ENCODE measurements around the gene PA2G4.

DNA sequence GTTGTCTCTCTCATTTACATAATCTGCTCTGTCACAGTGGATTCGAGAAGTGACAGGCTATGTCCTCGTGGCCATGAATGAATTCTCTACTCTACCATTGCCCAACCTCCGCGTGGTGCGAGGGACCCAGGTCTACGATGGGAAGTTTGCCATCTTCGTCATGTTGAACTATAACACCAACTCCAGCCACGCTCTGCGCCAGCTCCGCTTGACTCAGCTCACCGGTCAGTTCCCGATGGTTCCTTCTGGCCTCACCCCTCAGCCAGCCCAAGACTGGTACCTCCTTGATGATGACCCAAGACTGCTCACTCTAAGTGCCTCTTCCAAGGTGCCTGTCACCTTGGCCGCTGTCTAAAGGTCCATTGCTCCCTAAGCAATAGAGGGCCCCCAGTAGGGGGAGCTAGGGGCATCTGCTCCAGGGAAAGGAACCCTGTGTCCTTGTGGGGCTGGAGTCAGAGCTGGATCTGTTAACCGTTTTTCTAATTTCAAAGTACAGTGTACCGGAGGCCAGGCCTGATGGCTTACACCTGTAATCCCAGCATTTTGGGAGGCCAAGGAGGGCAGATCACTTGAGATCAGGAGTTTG, 19.3 kb upstream of the PA2G4 start:
- TF ChIP-seq, protein P1, sequence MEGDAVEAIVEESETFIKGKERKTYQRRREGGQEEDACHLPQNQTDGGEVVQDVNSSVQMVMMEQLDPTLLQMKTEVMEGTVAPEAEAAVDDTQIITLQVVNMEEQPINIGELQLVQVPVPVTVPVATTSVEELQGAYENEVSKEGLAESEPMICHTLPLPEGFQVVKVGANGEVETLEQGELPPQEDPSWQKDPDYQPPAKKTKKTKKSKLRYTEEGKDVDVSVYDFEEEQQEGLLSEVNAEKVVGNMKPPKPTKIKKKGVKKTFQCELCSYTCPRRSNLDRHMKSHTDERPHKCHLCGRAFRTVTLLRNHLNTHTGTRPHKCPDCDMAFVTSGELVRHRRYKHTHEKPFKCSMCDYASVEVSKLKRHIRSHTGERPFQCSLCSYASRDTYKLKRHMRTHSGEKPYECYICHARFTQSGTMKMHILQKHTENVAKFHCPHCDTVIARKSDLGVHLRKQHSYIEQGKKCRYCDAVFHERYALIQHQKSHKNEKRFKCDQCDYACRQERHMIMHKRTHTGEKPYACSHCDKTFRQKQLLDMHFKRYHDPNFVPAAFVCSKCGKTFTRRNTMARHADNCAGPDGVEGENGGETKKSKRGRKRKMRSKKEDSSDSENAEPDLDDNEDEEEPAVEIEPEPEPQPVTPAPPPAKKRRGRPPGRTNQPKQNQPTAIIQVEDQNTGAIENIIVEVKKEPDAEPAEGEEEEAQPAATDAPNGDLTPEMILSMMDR (optimal IDR thresholded peaks at IDR 0.05 in 1 of 3, IDR thresholded peaks at IDR 0.05 in 1 of 3, conservative IDR thresholded peaks at IDR 0.05 in 1 of 3; ENCODE audit: extremely low read depth in 1 of 3, insufficient read depth in 2 of 3, low read length in 3 of 3), result peak; percentile 52 to 57 (median 56)
- TF ChIP-seq EZH2 (IDR thresholded peaks at IDR 0.05; ENCODE audit: low read length), result no peak

Data from keratinocyte (primary cell).